ENCODE measurements around the gene ANKRD1. TPM values are rescaled to one million over a fixed set of nuclear protein-coding genes. Genes with fewer than 3 reads are reported as not detected.

ANKRD1 gene
- total and polyA plus RNA-seq, 2 of the 8 experiments (the other 6 are each of a cell fraction or from before 2014, with no cell fraction given): 0.03 TPM; not detected in 1

DNA sequence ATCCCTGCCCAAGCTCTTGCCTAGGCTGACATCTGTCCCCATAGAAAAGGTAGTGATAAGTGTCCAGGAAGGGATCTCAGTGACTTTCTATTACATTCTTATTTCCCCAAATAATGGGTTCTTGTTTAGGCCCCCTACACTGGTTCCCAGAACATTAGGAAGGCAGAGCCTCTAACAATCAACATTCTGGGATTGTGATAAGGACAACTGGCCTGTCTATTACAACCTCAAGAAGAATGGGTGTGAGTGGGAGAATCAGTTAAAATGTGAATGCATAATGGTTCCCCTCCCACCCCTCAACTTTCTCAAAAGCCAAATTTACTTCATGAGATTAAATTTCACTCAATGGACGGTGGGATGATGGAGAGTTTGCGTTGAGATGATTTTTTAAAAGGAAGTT lies 6.4 kb upstream of the ANKRD1 start (continued):
- TF ChIP-seq, protein P1, sequence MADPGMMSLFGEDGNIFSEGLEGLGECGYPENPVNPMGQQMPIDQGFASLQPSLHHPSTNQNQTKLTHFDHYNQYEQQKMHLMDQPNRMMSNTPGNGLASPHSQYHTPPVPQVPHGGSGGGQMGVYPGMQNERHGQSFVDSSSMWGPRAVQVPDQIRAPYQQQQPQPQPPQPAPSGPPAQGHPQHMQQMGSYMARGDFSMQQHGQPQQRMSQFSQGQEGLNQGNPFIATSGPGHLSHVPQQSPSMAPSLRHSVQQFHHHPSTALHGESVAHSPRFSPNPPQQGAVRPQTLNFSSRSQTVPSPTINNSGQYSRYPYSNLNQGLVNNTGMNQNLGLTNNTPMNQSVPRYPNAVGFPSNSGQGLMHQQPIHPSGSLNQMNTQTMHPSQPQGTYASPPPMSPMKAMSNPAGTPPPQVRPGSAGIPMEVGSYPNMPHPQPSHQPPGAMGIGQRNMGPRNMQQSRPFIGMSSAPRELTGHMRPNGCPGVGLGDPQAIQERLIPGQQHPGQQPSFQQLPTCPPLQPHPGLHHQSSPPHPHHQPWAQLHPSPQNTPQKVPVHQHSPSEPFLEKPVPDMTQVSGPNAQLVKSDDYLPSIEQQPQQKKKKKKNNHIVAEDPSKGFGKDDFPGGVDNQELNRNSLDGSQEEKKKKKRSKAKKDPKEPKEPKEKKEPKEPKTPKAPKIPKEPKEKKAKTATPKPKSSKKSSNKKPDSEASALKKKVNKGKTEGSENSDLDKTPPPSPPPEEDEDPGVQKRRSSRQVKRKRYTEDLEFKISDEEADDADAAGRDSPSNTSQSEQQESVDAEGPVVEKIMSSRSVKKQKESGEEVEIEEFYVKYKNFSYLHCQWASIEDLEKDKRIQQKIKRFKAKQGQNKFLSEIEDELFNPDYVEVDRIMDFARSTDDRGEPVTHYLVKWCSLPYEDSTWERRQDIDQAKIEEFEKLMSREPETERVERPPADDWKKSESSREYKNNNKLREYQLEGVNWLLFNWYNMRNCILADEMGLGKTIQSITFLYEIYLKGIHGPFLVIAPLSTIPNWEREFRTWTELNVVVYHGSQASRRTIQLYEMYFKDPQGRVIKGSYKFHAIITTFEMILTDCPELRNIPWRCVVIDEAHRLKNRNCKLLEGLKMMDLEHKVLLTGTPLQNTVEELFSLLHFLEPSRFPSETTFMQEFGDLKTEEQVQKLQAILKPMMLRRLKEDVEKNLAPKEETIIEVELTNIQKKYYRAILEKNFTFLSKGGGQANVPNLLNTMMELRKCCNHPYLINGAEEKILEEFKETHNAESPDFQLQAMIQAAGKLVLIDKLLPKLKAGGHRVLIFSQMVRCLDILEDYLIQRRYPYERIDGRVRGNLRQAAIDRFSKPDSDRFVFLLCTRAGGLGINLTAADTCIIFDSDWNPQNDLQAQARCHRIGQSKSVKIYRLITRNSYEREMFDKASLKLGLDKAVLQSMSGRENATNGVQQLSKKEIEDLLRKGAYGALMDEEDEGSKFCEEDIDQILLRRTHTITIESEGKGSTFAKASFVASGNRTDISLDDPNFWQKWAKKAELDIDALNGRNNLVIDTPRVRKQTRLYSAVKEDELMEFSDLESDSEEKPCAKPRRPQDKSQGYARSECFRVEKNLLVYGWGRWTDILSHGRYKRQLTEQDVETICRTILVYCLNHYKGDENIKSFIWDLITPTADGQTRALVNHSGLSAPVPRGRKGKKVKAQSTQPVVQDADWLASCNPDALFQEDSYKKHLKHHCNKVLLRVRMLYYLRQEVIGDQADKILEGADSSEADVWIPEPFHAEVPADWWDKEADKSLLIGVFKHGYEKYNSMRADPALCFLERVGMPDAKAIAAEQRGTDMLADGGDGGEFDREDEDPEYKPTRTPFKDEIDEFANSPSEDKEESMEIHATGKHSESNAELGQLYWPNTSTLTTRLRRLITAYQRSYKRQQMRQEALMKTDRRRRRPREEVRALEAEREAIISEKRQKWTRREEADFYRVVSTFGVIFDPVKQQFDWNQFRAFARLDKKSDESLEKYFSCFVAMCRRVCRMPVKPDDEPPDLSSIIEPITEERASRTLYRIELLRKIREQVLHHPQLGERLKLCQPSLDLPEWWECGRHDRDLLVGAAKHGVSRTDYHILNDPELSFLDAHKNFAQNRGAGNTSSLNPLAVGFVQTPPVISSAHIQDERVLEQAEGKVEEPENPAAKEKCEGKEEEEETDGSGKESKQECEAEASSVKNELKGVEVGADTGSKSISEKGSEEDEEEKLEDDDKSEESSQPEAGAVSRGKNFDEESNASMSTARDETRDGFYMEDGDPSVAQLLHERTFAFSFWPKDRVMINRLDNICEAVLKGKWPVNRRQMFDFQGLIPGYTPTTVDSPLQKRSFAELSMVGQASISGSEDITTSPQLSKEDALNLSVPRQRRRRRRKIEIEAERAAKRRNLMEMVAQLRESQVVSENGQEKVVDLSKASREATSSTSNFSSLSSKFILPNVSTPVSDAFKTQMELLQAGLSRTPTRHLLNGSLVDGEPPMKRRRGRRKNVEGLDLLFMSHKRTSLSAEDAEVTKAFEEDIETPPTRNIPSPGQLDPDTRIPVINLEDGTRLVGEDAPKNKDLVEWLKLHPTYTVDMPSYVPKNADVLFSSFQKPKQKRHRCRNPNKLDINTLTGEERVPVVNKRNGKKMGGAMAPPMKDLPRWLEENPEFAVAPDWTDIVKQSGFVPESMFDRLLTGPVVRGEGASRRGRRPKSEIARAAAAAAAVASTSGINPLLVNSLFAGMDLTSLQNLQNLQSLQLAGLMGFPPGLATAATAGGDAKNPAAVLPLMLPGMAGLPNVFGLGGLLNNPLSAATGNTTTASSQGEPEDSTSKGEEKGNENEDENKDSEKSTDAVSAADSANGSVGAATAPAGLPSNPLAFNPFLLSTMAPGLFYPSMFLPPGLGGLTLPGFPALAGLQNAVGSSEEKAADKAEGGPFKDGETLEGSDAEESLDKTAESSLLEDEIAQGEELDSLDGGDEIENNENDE (IDR thresholded peaks at IDR 0.05; ENCODE audit: insufficient replicate concordance, low read length): no peak
- TF ChIP-seq CEBPB (IDR thresholded peaks at IDR 0.05; ENCODE audit: low read depth, low read length) (no peak), SUZ12 (IDR thresholded peaks at IDR 0.05; ENCODE audit: low read length) (peak; percentile 56; the same call in 1 of the 2 replicates), NANOG (IDR thresholded peaks at IDR 0.05; ENCODE audit: insufficient read depth, low read depth, low read length, poor library complexity, severe bottlenecking) (no peak), GTF2F1 (IDR thresholded peaks at IDR 0.05; ENCODE audit: borderline replicate concordance, low read depth, low read length) (no peak)
